ENCODE measurements around the gene GOLGA6L1. TPM values are rescaled to one million over a fixed set of nuclear protein-coding genes. Genes with fewer than 3 reads are reported as not detected.
"Not testable (repeated sequence)": the region's sequence is repeated elsewhere in the genome, so short reads cannot be mapped to it uniquely, and the experiment has no call there.

GOLGA6L1 gene, protein sequence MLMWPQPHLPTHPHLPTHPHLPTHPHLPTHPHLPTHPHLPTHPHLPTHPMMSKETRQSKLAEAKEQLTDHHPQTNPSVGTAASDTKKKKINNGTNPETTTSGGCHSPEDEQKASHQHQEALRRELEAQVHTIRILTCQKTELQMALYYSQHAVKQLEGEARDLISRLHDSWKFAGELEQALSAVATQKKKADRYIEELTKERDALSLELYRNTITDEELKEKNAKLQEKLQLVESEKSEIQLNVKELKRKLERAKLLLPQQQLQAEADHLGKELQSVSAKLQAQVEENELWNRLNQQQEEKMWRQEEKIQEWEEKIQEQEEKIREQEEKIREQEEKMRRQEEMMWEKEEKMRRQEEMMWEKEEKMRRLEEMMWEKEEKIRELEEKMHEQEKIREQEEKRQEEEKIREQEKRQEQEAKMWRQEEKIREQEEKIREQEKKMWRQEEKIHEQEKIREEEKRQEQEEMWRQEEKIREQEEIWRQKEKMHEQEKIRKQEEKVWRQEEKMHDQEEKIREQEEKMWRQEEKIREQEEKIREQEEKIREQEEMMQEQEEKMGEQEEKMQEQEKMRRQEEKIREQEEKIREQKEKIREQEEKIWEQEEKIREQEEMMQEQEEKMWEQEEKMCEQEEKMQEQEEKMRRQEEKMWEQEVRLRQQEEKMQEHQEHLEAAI
- not detected for total RNA-seq

DNA sequence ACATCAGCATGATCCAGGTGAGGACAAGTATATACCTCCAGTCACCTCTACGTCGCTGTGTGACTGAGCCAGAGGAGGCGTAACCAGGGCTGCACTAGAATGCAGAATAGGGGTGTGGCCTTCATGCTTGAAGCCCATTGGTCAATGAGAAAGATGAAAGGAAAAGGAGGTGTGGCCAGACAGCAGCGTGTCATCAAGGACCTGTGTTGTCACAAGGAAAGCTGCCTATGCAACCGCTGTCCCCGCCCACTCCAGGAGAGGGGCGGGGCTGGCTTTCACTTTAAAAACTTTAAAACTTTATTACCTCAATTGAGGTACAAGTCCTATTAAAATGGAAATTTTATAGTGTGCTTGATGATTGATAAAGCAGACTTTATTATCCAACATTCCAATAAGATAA lies at the start of gene GOLGA6L1:
Gene GOLGA6L1, minus strand, starts transcription at position 101 of the 400 bp plus-strand sequence. Its CDS starts 91 bp downstream, at position 10.
- DNase-seq, result not testable (repeated sequence)

DNA sequence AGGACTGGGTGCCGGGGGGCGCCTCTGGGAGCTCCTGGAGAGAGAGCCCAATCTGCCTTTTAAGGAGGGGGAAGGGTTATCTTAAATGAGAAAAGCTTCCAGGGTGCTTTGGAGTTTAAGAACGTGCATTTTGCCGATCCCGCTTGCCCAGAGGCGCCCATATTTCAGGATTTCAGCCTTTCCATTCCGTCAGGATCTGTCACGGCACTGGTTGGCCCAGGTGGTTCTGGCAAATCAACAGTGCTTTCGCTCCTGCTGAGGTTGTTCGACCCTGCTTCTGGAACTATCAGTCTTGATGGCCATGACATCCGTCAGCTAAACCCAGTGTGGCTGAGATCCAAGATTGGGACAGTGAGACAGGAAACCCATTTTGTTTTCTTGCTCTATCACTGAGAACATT lies 44.6 kb upstream of the GOLGA6L1 start:
- DNase-seq, result not testable (repeated sequence)

DNA sequence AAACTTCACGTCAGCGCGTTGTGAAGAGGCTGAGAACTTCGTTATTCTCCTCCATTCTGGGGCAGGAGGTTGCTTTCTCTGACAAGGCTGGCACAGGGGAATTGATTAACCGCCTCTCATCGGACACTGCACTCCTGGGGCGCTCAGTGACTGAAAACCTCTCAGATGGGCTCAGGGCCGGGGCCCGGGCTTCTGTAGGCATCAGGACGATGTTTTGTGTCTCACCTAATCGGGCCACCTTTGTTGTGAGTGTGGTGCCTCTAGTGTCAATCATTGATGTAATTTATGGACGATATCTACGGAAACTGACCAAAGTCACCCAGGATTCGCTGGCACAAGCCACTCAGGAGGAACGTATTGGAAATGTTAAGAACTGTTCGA lies 43.9 kb upstream of the GOLGA6L1 start:
- not testable (repeated sequence) for DNase-seq

DNA sequence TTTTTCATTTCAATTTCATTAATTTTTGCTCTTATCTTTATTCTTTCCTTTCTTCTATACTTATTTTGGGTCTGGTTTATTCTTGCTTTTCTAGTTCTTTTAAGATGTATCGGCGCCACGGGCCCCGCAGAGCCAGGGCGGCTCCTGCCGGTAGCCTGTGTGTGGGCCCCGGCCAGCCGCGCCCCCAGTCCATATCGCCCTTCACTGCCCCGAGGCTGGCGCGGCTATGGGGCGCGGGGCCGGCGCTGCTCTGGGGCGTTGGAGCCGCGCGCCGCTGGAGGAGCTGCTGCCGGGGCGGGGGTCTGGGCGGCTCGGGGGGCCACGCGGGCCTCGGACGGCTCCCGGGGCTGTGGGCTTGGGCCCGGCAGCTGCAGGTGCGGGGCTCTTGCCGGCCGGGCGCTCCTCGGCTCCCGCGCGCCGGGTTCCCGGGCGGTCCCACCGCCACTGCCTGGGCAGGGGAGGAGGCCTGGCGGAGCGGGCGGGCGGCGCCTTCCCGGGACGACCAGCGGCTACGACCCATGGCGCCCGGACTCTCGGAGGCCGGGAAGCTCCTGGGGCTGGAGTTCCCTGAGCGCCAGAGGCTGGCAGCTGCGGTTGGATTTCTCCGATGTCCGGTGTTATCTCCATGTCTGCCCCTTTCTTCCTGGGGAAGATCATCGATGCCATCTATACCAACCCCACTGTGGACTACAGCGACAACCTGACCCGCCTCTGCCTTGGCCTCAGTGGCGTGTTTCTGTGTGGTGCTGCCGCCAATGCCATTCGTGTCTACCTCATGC lies 43.3 kb upstream of the GOLGA6L1 start:
- DNase-seq, result not testable (repeated sequence)

DNA sequence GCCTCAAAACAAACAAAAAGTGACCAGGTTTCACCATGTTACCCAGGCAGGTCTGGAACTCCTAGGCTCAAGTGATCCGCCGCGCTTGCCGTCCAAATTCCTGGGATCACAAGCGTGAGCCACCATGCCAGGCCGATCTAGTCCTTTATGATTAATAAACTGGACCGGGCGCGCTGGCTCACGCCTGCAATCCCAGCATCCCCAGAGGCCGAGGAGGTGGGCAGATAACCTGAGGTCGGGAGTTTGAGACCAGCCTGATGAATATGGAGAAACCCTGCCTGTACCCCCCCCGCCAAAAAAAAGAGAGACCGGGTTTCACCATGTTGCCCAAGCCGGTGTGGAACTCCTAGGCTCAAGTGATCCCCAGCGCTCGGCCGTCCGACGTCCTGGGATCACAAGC lies 40.1 kb upstream of the GOLGA6L1 start:
- not testable (repeated sequence) for DNase-seq

DNA sequence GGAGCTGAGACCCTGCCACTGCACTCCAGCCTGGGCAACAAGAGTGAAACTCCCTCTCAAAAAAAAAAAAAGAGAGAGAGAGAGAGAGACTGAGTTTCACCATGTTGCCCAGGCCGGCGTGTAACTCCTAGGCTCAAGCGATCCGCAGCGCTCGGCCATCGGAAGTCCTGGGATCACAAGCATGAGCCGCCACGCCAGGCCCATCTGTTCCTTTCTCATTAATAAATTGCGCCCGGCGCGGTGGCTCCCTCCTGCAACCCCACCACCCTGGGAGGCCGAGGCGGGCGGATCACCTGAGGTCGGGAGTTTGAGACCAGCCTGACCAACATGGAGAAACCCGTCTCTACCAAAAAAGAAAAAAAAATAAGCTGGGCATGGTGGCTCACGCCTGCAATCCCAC lies 39.0 kb upstream of the GOLGA6L1 start:
- DNase-seq, result not testable (repeated sequence)

DNA sequence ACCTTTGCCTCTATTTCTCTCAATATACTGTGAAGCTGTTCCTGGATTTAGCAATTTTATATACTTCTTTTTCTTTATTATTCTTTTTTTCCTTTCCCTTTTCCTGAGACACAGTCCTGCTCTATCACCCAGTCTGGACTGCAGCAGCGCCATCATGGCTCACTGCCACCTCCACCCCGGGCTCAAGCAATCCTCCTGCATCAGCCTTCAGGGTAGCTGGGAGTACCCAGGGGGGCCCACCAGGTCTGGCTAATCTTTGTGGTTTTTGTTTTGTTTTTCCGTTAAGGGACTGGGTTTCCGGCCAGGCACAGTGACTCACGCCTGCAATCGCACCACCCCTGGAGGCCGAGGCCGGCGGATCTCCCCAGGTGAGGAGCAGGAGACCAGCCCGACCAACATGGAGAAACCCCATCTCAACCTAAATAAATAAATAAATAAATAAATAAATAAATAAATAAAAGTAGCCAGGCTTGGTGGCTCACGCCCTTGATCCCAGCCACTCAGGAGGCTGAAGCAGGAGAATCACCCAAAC lies 38.1 kb upstream of the GOLGA6L1 start:
- DNase-seq, result not testable (repeated sequence)

DNA sequence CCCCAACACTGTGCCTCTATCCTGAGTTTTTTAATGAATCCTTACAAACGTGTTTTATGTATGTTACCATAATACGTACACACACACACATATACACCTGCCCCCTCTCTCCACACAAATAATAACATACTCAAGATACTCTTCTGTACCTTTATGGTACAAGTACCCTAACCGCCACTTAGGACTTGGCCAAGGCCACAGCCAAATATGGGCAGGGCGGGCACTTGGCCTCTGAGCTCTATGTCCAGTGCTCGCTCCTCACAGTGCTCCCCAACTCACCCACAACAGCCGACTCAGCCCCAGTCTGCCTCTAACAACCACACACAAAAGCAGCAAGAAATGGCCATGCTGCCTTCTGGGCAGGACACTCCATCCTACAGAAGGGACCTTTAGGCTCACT lies 3.8 kb downstream of the GOLGA6L1 start:
- not testable (repeated sequence) for DNase-seq

DNA sequence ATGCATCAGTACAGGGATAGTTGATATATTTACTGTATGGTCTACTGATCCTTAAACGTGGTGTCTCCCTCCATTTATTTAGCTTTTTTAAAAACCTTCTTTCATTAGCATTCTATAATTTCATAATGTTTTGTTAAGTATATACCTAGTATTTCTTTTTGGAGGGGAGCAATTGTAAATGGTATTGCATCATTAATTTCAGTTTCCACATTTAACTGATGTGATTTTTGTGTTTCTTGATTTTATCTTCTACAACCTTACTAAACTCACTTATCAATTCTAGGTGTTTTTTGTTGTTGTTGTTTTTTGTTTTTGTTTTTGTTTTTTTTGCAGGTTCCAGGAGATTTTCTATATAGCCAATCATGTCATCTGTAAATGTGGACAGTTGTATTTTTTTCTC lies 18.4 kb downstream of the GOLGA6L1 start:
- DNase-seq, result no peak

DNA sequence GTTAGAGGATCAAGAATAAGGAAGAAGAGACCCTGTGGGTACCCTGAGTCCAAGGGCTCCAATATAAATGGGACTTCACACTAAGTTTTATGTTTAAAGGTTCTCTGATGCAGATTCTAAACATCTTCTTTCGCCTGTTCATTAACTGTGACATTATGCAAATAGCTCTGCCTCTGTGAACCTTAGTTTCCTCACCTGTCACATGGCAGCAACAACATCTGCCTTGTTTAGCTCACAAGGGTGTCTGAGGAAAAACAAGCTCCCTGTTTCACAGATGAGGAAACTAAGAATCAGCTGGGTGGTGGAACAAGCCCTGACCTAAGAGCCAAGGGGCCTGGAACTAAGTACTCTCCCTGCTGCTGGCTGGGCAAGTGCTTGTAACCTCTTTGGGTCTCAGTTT lies 40.8 kb downstream of the GOLGA6L1 start:
- DNase-seq, result no peak

DNA sequence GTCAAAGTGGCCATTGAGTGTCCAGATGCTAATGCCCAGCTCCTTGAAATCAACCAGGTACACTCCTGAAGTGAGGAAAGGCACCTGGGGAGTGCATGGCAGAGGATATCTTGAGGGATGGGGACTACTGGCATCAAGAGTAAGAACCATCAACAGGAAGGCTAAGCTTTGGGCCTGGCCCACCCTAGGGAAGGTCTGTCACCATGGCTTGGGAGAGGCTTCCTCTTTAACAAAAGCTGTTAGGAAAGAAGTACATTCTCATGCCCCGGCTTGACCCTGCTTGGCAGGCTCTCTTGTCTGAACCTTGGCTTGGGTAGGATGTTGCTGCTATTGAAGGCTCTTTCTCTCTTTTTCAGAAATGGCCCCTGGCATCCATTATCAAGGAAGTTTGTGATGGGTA lies 53.5 kb downstream of the GOLGA6L1 start:
- DNase-seq, result no peak

DNA sequence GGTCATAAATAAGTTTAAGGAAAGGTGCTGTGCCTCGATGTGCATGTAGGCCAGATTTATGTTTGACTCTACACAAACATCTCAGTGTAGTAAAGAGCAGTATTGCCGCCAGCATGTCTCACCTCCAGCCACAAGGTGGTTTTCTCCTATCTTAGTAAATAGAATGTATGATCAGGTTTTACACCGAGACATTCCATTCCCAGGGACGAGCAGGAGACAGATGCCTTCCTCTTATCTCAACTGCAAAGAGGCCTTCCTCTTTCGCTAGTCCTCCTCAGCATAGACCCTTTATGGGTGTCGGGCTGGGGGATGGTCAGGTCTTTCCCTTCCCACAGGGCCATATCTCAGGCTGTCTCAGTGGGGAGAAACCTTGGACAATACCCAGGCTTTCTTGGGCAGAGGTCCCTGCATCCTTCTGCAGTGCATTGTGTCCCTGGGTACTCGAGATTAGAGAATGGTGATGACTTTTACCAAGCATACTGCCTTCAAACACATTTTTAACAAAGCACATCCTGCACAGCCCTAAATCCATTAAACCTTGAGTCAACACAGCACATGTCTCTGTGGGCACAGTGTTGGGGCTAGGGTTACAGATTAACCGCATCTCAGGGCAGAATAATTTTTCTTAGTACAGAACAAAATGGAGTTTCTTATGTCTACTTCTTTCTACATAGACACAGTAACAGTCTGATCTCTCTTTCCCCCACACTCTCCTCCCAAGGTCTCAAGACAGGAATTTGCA lies 54.5 kb downstream of the GOLGA6L1 start:
- not testable (repeated sequence) for DNase-seq

DNA sequence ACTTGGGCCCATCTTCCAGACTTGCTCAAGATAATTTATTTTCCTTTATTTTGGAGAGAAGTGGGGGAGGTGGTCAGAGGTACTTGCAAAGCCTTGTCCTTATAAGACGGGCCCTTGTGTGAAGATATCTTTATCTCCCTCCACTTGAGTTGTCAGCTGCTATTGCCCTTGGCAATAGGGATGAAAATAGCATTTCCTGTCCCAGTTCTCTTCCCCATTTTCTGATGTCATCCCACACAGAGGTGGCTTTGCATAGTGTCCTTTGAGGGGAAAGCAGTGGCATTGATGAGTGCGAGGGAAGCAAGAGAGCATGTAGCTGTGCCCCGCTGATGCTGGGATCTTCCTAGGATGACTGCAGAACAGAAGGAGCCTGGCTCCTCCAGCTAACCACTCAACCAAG lies 55.4 kb downstream of the GOLGA6L1 start:
- DNase-seq, result no peak

DNA sequence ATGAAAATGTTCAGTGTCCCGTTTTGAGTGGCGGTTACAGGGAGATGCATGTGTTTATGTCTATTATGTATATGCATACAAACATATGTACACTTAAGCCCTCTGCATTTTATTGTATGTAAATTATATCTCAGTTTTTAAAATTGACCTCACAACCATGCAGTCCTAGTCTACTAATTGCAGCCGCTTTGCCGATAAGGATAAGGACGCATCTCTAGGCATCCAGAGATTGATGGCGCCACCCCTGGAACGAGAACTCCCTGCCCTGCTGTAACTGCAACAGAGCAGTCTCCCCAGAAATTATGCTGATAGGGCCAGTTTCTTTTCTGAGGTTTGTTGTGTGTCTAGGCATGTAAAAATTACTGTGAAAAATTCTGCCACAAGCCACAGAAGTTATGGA lies 56.9 kb downstream of the GOLGA6L1 start:
- DNase-seq, result no peak

Small RNA genes within 50 kb of the gene (small RNA-seq; reads per million reads assigned to genes)
- not detected for gene RN7SL106P (ENCODE audit: low replicate concordance)

Other genes with a start within 250 kb of the GOLGA6L1 start
- gene CYFIP1, start 156.5 kb downstream of the GOLGA6L1 start, total RNA-seq, result 72.5 TPM
- gene TUBGCP5, start 97.3 kb downstream of the GOLGA6L1 start, total RNA-seq, result 22.6 TPM
- not detected for gene GOLGA6L26, start 197.4 kb upstream of the GOLGA6L1 start, total RNA-seq
- gene GOLGA8S, start 217.9 kb upstream of the GOLGA6L1 start, total RNA-seq, result 0.10 TPM